ENCODE data around the gene VPS11.
"Not testable (repeated sequence)": the region's sequence is repeated elsewhere in the genome, so short reads cannot be mapped to it uniquely, and the experiment has no call there.

VPS11 gene

DNA sequence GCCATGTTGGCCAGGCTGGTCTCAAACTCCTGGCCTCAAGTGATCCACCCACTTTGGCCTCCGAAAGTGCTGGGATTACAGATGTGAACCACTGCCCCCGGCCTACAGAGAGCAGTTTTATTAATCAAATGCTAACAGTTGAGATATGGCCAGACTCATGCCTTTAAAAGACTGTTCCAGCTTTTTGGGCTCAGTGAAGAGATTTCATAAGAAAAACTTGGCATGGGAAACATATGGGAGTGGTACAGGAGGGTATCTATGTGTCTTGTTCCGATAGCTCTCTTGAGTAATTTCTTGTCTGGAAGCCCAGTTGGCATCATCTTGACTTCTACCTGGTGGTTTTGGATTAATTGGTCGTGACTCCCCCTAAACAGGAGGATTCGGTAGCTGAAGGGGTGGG, 28.7 kb upstream of the VPS11 start:
- no peak for DNase-seq (ENCODE audit: low spot score)

DNA sequence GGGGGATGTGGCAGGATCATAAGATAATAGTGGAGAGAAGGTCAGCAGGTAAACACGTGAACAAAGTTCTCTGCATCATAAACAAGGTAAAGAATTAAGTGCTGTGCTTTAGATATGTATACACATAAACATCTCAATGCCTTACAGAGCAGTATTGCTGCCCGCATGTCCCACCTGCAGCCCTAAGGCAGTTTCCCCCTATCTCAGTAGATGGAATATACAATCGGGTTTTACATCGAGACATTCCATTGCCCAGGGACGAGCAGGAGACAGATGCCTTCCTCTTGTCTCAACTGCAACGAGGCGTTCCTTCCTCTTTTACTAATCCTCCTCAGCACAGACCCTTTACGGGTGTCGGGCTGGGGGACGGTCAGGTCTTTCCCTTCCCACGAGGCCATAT, 28.1 kb upstream of the VPS11 start:
- not testable (repeated sequence) for DNase-seq (ENCODE audit: low spot score)

DNA sequence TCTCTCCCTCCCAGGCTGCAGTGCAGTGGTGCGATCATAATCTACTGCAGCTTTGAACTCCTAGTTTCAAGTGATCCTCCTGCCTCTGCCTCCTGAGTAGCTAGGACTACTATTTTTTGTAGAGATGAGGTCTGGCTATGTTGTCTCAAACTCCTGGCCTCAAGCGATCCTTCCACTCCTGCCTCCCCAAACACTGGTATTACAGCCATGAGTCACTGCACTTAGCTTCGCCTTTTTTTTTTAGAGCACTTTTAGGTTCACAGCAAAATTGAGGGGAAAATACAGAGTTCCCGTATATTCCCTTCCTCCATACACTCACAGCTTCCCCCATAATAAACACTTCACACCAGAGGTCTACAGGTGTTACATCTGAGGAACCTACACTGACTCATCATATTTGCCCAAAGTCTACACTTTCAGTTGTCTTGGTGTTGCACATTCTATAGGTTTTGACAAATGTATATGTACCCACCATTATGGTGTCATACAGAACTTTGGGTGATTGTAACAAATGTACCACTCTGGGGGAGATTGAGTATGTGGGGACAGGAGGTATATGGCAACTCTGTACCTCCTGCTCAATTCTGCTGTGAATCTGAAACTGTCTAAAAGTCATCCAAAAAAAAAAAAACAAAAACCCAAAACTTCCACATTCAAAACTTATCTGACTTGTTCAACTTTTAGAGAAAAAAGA, 25.6 kb upstream of the VPS11 start:
- DNase-seq (ENCODE audit: low spot score) = no peak

DNA sequence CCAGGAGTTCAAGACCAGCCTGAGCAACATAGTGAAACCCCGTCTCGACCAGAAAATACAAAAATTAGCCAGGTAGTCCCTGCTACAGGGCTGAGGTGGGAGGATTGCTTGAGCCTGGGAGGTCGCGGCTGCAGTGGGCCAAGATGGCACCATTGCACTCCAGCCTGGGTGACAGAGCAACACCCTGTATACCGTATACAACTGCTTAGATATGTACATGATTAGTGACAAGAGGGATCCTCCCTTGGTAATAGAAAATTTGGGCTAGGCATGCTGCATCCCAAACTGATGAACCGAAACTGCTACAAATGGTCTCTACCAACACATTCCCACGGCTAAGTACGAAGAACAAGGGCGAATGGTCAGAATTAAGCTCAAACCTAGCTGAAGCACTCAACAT, 24.7 kb upstream of the VPS11 start:
- DNase-seq (ENCODE audit: low spot score) = no peak

DNA sequence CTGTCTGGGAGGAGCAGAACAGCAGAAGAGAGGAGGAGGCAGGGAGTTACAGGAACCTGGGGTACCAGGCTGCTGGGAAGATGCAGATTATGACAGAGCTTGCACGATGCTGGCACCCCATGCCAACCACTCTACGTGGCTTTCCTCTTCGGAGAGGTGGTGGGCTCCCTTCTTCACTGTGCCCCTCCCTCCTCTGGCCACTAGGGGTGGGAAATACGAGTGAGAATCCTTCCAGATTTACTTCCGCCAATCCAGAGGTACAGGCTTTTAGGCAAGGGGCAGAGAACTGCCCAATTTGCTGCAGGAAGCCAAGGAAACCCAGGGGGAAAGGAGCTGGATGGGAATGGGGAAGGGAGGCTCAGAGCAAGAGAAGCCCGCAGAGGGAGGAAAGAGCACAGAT, 22.9 kb upstream of the VPS11 start:
- no peak for DNase-seq (ENCODE audit: low spot score)

DNA sequence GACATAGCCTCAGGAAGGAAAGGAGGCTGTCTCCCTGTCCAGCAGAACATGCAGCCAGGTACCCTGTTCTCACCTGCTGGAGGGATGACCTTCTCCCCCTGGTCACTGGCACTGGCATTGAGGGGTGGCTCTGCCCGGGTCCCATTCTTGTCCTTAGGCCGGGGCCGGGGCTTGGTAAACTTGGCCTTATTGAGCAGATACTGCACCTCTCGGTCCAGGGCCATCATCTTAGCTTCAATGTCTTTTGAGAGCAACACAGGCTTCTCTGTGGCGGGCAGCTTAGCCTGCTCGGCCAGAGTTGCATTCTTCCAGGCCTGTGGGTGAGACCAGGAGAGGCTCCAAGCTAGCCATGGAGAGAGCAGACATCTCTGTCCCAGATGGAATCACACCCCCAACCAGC, 21.1 kb upstream of the VPS11 start:
- DNase-seq (ENCODE audit: low spot score) = no peak

DNA sequence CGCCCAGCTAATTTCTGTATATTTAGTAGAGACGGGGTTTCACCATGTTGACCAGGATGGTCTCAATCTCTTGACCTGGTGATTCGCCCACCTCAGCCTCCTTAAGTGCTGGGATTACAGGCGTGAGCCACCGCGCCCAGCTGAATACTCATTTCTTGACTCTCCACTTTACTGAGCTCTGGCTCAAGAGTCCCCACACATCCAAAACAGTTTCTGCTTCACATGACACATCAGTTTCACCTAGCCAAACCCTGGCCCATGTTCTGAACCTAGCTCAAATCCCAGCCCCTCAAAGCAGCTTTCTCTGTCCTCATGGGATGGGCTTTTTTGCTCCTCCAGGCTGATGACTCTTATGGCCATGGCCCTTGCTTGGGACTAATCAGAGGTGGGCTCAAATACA, 20.4 kb upstream of the VPS11 start:
- DNase-seq (ENCODE audit: low spot score) = no peak

DNA sequence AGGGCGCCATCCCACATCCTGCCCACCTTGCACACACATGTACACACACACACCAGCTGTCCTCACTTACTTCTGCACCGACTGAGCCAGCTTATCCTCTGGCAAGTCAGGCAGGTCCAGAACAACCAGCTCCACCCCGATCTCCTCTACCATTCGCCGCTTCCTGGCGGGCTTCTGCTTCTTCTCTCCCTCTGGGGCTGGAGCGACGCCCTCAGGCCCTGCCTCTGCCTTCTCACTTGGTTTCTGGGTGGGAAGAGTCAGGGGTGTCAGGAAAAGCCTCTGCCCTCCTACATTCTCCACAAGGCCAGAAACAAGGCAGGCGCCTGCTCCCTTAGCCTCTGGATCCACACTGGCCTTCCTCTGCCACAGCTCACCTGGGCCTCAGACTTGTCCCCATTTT, 19.0 kb upstream of the VPS11 start:
- no peak for DNase-seq (ENCODE audit: low spot score)

DNA sequence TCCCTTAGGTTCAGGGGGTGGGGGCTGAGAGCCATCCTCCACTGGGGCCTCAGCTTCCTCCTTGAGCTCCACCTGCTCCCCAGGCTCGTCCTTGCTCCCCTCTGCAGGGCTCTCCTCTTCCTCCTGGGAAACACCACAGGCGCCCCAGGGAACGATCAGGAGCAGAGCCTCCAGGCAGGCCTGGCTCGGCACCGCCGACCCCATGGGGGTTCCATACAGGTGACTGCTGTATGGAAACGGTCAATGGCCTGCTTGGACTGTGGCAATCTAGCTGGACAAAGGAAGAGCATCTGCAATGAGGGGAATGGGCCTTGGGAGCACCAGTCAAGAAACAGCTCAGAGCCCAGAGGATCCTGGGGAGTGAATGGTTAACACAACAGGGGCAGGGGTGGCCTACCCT, 18.5 kb upstream of the VPS11 start:
- no peak for DNase-seq (ENCODE audit: low spot score)

DNA sequence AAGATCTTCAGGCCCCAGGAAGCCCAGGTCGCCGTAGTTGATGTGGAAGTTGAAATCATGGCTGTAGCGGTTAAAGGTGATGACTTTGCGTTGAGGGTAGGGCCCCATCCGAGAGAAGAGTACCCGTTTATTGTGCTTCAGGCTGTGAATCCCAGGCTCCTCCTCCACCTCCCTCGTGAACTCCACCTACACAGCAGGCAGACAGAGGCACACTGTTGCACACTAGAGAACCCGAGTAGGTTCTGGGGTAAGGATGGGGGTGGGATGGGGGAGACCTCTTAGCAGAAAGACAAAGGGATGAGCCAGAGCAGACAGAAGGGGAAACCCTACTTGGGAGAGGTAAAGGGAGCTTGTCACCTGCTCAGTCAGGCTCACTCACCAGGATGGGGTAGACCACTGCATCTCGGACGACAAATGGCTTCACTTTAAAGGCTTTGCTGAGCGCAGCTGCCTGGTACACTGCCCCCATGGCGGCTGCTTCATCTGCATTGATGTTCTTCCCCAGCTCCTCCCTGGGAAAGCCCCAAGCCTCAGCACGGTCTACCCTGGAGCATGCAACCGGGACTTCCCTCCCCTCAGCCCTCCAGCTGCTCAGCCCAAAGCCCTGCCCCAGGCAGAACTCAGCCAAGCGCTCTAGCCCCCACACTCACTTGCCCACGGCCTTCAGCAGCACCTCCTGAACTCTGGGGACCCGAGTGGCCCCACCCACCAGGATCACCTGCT, 16.0 kb upstream of the VPS11 start:
- no peak for DNase-seq (ENCODE audit: low spot score)

DNA sequence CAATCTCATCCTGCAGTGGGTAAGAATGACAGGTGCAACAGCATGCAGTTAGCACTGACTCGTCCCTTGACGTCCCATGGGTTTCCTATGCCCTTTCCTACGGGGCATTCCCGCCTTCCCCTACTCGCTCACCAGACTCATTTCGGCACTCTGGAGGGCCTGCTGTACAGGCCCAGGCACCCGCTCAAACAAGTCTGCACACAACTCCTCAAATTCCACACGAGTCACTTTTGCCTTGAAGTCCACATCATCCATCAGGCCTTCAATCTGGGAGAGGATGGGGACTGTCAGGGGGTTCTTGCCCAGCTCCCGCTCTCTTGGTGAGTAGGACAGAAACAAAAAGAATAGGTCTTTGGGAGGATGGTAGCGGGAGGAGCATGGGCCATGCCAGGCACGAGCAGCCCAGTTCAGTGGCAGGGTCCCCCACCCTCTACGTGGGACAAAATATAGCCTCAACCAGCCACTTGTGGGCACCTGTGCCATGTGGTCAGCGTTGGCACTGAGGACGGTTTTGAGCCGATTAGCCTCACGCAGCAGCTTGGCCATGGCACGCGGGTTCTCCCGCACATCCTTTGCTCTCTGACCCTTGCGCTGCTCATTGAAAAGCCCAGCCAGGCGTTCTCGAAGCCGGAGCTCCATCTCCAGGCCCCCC, 15.3 kb upstream of the VPS11 start:
- DNase-seq (ENCODE audit: low spot score) = no peak

DNA sequence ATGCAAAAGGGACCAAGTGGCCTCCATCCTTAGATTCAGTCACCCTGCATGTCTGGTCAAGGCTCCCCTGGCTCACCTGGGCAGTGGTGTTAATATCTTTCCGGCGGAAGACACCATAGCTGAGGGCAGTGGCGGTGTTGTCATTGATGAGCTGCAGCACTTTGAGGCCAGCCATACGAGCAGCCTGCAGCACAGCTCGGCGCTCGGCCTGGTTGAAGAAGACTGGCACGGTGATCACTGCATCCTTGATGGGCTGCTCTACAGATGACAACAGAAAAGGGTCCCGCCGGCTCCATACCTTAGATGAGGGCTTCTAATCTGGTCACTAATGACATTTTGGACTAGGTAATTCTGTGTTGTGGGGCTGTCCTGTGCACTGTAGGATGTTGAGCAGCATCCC, 13.2 kb upstream of the VPS11 start:
- no peak for DNase-seq (ENCODE audit: low spot score)

DNA sequence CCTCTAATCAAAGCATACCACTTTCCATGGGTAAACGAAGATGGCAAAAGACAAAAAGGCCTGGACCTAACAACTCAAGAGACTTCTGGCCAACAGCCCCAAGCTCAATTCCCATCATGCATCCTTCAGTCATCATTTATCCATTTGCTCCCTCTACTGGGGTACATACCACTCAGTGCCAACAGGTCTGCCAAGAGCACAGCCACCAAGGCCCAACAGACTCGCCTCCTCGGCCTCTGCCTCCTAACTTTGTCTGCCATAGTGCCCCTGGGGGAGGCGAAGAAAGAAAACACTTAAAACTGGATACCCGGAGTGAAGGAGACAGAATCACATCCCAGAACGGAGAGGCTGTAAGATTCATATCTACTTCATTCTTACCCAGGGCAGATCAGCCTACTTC, 11.7 kb upstream of the VPS11 start:
- DNase-seq (ENCODE audit: low spot score) = peak; percentile 39

DNA sequence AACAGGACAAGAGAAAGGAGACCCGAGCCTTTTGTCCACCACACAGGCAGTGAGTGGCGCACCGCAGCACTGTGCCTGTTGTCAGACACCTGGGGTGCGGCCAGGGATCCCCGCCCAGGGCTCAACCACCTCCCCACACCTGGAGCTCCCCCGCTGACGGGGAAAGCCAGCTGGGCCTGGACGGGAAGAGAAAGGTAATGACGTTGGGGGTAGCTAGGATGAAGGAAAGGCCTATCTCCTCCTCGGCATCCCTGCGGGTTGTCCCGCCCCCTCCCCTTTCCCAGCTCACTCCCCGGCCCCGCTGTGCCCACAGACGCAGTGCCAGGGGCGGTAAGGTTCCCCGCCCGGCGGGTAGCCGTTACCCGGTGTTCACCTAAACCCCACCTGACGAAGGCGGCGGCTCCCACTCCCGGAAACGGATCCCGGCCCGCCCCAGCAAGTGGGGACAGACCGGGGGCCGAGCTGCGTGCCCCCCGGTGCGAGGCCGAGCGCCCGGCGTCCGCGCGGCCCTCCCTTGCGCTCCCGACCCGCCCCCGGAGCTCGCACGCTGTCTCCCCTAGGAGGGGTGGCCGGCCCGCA, 11.1 kb upstream of the VPS11 start:
- peak; percentile 42 for DNase-seq (ENCODE audit: low spot score)

DNA sequence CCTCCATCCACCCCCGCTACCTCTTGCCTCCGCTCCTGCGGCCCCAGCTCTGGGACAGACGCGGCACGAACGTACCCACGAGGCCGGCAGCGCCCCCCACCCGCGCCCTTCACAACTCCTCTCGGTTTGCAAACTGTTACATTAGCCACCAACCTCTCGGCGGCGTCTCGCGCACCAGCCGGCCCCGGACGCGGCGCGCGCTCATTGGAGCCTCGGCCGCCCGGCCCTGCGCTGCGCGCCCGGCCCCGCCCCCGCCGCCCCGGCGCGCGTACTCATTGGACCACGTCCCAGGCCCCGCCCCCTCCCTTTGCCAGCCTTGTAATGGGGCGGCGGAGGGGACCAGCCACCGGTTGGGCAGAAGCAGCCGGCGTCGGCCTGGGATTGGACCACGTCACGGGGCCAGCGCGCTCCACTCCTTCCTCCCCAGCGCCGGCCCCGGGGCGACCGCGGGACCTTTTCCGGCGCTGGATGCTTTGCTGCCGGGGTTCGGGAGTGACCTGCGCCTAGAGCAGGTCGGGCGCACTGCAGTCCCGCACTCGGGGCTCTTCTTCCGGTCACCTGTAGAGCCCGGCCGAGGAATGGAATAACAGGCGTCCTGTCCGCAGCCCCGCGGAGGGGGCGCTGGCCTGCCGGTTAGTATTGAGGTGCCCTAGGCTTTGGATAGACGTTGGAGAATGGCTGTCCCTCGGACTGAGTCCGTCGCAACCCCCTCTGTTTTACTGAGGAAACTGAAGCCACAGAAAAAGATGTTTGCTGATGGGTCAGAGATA, 10.4 kb upstream of the VPS11 start, which contains the start of gene HYOU1:
HYOU1 (minus strand) TSS at position 206 of the 770 bp plus-strand sequence. CDS start 1,045 bp downstream, outside the sequence.
- peak; percentile 98 for DNase-seq (ENCODE audit: low spot score)

DNA sequence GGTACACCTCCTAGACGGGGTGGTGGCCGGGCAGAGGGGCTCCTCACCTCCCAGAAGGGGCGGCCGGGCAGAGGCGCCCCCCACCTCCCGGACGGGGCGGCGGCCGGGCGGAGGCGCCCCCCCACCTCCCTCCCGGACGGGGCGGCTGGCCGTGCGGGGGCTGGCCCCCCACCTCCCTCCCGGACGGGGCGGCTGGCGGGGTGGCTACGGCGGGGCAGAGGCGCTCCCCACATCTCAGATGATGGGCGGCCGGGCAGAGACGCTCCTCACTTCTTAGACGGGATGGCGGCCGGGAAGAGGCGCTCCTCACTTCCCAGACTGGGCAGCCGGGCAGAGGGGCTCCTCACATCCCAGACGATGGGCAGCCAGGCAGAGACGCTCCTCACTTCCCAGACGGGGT, 8.5 kb upstream of the VPS11 start:
- DNase-seq (ENCODE audit: low spot score) = not testable (repeated sequence)

DNA sequence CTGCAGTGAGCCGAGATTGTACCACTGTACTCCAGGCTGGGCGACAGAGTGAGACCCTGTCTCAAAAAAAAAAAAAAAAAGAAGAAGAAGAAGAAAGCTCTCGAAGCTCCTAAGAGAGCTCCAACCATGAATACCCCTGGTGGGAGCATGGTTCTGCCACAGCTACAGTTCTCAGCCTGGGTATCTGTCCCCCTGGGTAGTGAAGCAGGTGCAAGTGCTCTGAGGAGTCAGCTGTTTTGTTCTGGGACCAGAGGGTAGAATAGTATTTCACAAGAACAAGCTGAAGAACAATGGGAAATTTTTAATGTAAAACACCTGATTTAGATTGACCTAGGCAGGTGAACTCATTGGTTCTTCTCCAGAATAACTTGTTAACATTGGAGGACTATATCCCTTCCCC, 6.4 kb upstream of the VPS11 start:
- no peak for DNase-seq (ENCODE audit: low spot score)

DNA sequence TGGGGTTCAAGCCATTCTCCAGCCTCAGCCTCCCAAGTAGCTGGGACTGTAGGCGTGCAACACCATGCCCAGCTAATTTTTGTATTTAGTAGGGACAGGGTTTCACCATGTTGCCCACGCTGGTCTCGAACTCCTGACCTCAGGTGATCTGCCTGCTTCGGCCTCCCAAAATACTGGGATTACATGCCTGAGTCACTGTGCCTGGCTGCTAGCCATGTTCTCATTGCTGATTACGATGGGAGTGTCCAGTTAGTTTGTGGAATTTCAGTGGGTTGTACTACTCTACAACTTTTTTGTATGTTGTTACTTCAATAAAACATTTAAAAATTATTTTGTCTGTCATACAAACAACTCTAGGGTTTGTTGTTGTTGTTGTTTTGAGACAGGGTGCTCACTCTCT, 4.8 kb upstream of the VPS11 start:
- peak; percentile 35 for DNase-seq (ENCODE audit: low spot score)

DNA sequence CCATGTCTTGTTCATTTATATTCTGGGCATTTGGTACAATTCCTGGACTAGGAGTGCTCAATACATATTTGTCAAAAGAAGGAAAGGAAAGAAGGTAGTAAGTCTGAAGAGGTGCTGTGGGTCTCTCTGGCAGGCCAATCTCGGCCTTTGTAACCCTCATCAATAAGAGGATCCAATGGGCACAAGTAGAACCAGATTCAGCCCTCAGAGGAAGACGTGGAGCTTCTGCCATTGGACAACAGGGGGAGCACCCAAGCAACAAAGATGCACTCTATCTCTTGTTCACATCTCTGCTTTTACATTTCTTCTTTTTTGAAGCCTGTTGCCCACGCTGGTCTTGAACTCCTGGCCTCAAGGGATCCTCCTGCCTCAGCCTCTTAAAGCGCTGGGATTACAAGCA, 2.2 kb upstream of the VPS11 start:
- peak; percentile 34 for DNase-seq (ENCODE audit: low spot score)

DNA sequence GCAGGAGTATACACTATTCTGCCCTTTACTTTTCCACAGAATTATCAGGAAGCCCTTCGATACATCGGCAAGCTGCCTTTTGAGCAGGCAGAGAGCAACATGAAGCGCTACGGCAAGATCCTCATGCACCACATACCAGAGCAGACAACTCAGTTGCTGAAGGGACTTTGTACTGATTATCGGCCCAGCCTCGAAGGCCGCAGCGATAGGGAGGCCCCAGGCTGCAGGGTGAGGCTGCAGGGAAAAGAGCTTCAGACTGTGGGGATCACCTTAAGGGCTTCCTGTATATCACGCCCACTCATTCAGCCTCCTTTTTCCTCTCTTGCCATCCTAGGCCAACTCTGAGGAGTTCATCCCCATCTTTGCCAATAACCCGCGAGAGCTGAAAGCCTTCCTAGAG, 10.2 kb downstream of the VPS11 start:
- DNase-seq (ENCODE audit: low spot score) = no peak

DNA sequence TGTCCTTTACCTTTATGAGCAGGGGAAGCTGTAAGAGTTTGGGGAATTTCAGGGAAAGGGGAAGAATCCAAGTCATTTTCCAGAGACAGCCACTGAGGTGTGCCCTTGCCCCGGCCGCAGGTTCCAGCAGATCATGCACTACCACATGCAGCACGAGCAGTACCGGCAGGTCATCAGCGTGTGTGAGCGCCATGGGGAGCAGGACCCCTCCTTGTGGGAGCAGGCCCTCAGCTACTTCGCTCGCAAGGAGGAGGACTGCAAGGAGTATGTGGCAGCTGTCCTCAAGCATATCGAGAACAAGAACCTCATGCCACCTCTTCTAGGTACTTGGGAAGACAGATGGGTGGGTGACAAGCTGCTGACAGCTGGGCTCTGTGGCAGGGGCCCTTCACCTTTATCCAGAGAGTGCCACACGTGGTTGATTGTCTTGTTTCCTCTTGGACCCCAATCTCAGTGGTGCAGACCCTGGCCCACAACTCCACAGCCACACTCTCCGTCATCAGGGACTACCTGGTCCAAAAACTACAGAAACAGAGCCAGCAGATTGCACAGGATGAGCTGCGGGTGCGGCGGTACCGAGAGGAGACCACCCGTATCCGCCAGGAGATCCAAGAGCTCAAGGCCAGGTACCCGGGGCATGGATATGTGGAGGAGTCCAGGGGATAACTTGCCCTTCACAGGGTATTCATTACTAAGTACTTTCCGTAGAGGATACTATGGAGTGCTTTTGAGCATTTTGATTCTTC, 11.2 kb downstream of the VPS11 start:
- no peak for DNase-seq (ENCODE audit: low spot score)

All from GM03348 (cell line).